ENCODE results near the gene SH3BGRL.

SH3BGRL gene

DNA sequence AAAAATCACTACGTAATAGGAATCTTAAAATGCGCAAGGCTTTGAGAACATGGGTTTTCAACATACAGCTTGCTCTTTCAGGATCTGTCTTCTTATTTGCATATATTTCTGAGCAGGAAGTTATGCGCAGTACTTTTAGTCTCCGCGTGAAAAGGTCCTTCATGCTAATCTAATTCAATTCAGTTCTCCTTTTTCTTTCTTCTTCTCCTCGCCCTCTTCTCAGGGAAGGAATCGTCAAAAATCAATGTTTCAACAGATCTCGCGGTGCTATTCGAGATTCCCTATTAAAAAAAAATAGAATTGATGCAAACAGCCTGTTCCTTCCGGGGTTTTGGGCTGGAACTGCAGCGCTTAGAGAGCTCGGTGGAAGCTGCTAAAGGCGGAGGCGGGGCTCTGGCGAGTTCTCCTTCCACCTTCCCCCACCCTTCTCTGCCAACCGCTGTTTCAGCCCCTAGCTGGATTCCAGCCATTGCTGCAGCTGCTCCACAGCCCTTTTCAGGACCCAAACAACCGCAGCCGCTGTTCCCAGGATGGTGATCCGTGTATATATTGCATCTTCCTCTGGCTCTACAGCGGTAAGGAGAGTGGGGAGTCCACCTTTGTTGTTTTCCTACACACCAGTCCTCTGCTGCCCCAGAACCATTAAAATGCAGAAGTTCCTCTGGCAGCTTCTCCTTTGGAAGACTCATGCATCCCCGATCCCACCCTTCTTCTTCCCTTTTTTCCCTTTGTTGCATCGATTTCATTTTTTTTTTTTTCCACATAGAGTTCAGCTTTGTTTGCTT, at the start of gene SH3BGRL, which contains the start of gene HMGN5:
Gene SH3BGRL (plus strand): TSS at position 432 of the 785 bp plus-strand sequence. CDS start 99 bp downstream, at position 531.
Gene HMGN5 (minus strand): TSS at position 243 of the 785 bp plus-strand sequence. CDS start 80,364 bp downstream, outside the sequence.
- peak; percentile 2 for DNase-seq

DNA sequence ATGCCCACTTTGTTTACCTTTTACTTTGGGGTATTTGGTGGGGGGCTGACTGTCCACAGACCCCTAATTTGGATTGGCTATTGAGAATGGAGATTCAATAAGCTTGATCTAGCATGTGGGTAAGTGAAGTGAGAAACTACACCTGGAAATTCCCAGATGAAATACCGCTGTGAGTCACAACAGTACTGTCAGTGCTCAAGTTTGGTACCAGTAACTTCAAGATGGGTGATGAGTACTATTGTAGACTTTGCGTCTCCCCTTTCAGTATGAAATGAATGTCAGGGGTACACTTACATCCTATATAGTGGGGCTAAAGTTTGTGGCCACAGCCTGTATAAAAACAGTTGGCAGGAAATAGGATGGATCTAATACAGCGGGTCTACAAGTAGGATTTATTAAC, 33.5 kb upstream of the SH3BGRL start:
- DNase-seq = no peak

DNA sequence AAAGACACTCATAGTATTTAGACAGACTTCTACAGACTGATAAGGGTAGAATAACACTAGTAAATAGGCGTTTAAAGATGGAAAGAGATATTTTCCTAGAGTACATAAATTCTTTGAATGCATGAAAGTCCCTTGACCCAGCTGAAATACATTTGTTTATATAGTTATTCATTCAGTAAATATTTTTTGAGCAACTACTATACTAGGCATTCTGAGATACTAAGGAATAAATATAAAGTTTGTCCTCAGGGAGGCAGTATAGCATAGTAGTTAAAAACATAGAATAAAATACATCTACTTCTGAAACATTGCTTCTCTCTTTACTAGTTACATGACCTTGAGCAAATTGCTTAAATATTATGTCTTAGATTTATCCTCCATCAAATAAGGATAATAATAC, 27.6 kb upstream of the SH3BGRL start:
- no peak for DNase-seq

- DNase-seq = no peak
Observed at GRCh38 chrX:81195259-81195658, 6.6 kb upstream of the SH3BGRL start.

DNA sequence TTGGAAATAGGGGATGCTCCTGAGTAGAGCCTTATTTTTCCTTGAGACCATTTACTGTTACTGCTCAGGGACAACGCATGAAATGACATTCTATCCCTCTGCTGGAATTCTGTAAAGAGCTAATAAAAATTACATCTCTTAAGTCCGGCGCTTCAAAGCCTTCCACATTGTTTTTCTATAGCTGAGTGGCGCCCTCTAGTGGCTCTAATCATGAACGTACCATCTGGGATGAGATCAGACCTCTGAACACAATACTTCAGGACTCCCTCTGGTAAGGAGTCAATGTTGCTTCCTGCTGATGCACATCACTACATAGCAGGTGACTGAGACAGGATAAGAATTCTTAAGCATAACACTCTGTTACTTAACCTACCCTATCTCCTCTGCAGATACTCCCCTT, 6.2 kb upstream of the SH3BGRL start:
- DNase-seq = no peak

- no peak for DNase-seq
Observed at GRCh38 chrX:81201071-81201470, 831 bp upstream of the SH3BGRL start.

- DNase-seq = no peak
Observed at GRCh38 chrX:81202456-81202819, 536 bp downstream of the SH3BGRL start.

DNA sequence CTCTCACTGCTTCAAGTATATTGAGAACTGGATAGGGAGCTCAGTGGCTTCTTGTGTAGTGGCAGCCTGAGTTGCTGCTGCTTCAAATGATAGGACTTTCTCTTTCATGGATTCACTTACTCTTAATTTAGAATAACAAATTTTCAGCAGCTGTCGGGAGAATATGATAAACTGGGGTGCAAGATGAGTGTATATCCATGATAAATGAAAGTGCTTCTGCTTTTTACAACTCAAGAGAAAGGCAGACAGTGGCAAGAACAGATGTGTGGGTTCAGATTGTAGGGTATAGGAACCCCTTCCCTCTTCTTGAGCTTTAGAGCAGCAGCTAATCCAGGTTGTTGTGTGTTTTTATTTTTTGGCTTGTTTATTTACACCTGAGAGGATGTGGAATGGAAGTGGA, 1.0 kb downstream of the SH3BGRL start:
- no peak for DNase-seq

GRCh38 chrX:81205551-81205950, 3.6 kb downstream of the SH3BGRL start:
- DNase-seq = no peak

DNA sequence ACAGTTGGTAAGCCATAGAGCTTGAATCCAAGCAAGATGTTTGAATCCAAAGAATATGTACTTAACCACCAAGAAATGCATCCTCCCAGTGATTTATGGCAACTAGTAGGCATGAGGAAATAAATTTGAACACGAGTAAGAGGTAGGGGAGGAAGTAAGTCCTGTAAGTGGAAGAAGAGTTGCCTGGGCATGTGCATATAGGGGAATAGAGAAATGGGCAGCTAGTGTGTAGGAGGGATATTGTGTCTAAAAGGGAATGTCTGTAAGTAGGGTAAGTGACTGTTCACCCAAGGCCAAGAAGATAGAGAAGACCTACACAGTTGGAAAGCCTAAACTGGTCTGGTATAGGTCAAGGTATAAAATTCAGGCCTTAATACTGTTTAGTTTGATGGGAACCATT, 4.6 kb downstream of the SH3BGRL start:
- DNase-seq = no peak

DNA sequence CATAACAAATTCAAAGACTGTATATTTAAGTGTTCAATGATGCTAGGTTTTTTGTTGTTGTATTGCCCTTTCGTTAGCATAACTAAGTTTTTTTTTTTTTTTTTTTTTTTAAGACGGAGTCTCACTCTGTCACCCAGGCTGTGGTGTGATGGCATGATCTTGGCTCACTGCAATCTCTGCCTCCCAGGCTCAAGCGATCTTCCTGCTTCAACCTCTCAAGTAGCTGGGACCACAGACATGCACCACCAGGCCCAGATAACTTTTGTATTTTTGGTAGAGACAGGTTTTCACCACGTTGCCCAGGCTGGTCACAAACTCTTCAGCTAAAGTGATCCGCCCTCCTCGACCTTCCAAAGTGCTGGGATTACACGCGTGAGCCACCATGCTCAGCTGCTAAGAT, 7.0 kb downstream of the SH3BGRL start:
- DNase-seq = no peak

DNA sequence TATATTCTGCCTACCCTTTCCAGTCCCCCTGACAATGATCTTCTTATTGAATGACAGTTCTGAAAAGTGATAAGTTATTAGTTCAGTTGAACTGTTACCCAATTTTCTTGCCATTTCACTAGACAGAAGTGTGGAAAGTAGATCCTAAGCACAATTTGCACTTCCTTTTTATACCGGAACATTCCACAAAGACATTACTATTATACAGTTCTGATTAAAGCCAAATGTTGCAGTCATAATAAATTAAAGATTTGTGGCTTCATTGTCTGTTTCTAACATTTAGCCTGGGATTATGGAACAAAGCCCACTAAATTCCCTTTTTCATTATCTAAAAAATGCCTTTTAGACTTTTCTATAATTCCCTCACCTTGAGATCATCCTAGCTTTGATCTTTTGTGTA, 13.8 kb downstream of the SH3BGRL start:
- DNase-seq = no peak

DNA sequence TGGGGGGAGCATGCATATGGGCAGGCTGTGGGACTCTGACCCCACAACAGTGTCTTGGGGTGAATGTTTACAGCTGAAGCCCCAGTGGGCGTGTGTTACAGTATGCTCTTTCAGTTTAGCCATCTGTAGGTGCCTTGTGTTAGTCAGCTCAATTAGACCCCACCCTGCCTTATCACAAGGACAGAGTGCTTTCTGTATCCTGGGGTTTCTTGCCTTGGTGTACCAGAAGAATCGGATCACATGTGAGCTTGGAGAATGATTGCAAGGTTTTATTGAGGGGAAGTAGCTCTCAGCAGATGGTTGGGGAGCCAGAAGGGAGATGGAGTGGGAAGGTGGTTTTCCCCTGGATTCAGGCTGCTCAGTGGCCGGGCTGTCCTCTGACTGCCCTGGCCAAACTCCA, 27.3 kb downstream of the SH3BGRL start:
- no peak for DNase-seq

- no peak for DNase-seq
Observed at GRCh38 chrX:81229901-81230300, 28.0 kb downstream of the SH3BGRL start.

GRCh38 chrX:81231476-81231875, 29.6 kb downstream of the SH3BGRL start:
- DNase-seq = no peak

- DNase-seq = no peak
Observed at GRCh38 chrX:81232218-81232617, 30.3 kb downstream of the SH3BGRL start.

DNA sequence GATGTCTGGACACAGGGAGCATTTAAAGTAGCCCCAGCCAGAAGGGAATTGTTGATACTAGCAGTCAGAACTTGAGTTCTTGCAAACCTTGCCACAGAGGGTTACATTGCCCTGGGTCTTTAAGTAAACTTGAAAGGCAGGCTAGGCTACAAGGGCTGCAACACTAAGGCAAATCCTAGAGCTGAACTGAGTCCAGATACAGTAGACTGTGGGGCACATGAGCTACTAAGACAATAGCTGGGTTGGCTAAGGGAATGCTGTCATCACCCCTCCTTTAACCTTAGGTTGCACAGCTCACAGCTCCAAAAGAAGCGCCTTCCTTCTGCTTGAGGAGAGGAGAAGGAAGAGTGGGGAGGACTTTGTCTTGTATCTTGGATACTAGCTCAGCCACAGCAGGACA, 35.6 kb downstream of the SH3BGRL start:
- no peak for DNase-seq

DNA sequence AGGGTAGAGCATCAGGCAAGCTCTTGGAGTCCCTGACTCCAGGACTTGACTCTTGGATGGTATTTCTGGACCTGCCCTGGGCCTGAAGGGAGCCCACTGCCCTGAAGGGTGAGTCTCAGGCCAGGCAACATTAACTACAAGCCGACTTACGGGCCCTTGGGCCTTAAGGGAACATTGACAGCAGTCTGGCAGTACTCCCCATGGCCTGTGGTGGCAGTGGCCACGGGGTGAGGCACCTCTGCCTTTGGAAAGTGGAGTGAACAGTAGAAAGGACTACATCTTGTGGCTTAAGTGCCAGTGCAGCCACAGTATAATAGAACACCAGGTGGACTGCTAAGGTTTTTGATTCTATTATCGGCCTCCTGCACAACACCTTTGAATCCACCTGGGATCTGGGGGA, 36.3 kb downstream of the SH3BGRL start:
- no peak for DNase-seq

GRCh38 chrX:81240701-81241331, 38.9 kb downstream of the SH3BGRL start:
- DNase-seq = no peak

DNA sequence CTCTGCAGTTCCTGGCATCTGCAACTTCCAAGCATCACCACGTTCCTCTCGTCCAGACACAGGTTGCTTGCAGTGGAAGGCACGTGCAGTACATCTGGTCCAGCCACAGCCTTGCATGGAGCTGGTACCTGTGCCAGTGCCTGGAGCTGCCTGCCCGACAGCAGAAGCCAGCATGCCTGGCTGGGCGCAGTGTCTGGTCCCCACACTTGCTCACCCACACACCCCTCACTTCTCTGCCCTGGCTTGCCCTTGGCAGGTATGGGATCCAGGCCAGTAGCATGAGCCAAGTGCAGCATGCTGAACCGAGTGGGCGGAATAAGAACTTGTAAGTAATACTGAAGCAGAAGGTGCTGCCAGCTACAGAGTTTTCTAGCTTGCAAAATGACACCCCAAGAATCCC, 39.9 kb downstream of the SH3BGRL start:
- no peak for DNase-seq

DNA sequence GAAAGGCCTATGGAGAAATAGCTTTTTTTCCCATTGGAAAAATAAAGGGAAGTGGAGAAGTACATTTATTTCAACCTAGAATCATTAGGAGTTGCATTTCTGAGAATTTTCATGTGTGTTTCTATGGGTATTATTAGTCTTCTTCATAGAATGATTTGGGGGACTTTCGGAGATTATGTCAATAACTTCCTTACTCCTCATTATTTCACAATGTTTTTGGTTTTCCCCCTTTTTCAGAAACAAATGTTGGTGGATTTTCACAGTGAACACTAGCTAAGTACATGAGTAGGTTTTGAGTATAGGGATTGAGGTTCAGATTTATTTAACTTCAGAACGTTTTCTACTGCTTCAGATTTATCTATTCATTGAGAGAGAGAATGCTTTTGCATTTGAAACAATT, 54.0 kb downstream of the SH3BGRL start:
- DNase-seq = no peak

- no peak for DNase-seq
Observed at GRCh38 chrX:81257817-81258216, 55.9 kb downstream of the SH3BGRL start.

- no peak for DNase-seq
Observed at GRCh38 chrX:81259020-81259713, 57.3 kb downstream of the SH3BGRL start.

Data from GOT3 (cell line).